SK-N-MC (cell line): ENCODE data around the gene ZNF490.

ENCODE experiments used
- EZH2 ChIP-seq: fragments of 200-600 bp; sonication (generic); IDR thresholded peaks from one replicate; pipeline ENCODE4 v1.6.1; 2017; ENCODE audit warnings: antibody characterized with exemption
- FOXP2 ChIP-seq: optimal IDR thresholded peaks from 2 replicates; pipeline ENCODE3; 2011; ENCODE audit warnings: mild to moderate bottlenecking, moderate library complexity; ENCODE audit not compliant: insufficient read depth; ENCODE audit errors: extremely low read length, control extremely low read depth
- POLR2AphosphoS5 ChIP-seq: IDR thresholded peaks from 2 replicates; pipeline ENCODE4 v1.6.1; 2012; ENCODE audit warnings: mild to moderate bottlenecking, low read depth, low read length, borderline replicate concordance

GRCh38 chr19:12580180-12580694 is 30.4 kb downstream of the ZNF490 start:
- TF ChIP-seq POLR2AphosphoS5: no peak
- no peak for TF ChIP-seq EZH2
- TF ChIP-seq FOXP2: no peak
